GM21529 (cell line): Measurements from ENCODE around the gene CACNA1C.

Experiments used
- ATAC-seq: cut with Tn5 transposase; IDR thresholded peaks from one replicate; pipeline ENCODE4 v1.9.1; 2021; ENCODE audit not compliant: unreplicated experiment

Gene CACNA1C

GRCh38 chr12:2271961-2272360, 219.2 kb downstream of the CACNA1C start:
- no peak for ATAC-seq

GRCh38 chr12:2273288-2273687, 220.5 kb downstream of the CACNA1C start:
- ATAC-seq: no peak

GRCh38 chr12:2273751-2274150, 221.0 kb downstream of the CACNA1C start:
- no peak for ATAC-seq

- no peak for ATAC-seq
Observed at GRCh38 chr12:2274733-2275132, 221.9 kb downstream of the CACNA1C start.

- ATAC-seq: no peak
Observed at GRCh38 chr12:2276288-2277033, 223.7 kb downstream of the CACNA1C start.

- no peak for ATAC-seq
Observed at GRCh38 chr12:2277492-2278155, 224.8 kb downstream of the CACNA1C start.

- no peak for ATAC-seq
Observed at GRCh38 chr12:2281446-2281845, 228.7 kb downstream of the CACNA1C start.

GRCh38 chr12:2282318-2282717, 229.5 kb downstream of the CACNA1C start:
- ATAC-seq: no peak

- no peak for ATAC-seq
Observed at GRCh38 chr12:2283480-2283879, 230.7 kb downstream of the CACNA1C start.

- ATAC-seq: no peak
Observed at GRCh38 chr12:2283916-2284315, 231.1 kb downstream of the CACNA1C start.

GRCh38 chr12:2284321-2284813, 231.6 kb downstream of the CACNA1C start:
- ATAC-seq: no peak

GRCh38 chr12:2284857-2285256, 232.1 kb downstream of the CACNA1C start:
- no peak for ATAC-seq

- ATAC-seq: no peak
Observed at GRCh38 chr12:2285462-2285861, 232.7 kb downstream of the CACNA1C start.

- no peak for ATAC-seq
Observed at GRCh38 chr12:2286047-2286446, 233.3 kb downstream of the CACNA1C start.

- no peak for ATAC-seq
Observed at GRCh38 chr12:2286461-2287131, 233.8 kb downstream of the CACNA1C start.

- no peak for ATAC-seq
Observed at GRCh38 chr12:2287151-2287550, 234.4 kb downstream of the CACNA1C start.

- ATAC-seq: no peak
Observed at GRCh38 chr12:2287589-2287988, 234.8 kb downstream of the CACNA1C start.

- ATAC-seq: no peak
Observed at GRCh38 chr12:2288001-2288400, 235.2 kb downstream of the CACNA1C start.

- no peak for ATAC-seq
Observed at GRCh38 chr12:2288471-2288870, 235.7 kb downstream of the CACNA1C start.

GRCh38 chr12:2288875-2289274, 236.1 kb downstream of the CACNA1C start:
- ATAC-seq: no peak

GRCh38 chr12:2289525-2289924, 236.7 kb downstream of the CACNA1C start:
- ATAC-seq: no peak

GRCh38 chr12:2290091-2290490, 237.3 kb downstream of the CACNA1C start:
- ATAC-seq: no peak
